ENCODE results near the gene FOXL2.

The FOXL2 gene

DNA sequence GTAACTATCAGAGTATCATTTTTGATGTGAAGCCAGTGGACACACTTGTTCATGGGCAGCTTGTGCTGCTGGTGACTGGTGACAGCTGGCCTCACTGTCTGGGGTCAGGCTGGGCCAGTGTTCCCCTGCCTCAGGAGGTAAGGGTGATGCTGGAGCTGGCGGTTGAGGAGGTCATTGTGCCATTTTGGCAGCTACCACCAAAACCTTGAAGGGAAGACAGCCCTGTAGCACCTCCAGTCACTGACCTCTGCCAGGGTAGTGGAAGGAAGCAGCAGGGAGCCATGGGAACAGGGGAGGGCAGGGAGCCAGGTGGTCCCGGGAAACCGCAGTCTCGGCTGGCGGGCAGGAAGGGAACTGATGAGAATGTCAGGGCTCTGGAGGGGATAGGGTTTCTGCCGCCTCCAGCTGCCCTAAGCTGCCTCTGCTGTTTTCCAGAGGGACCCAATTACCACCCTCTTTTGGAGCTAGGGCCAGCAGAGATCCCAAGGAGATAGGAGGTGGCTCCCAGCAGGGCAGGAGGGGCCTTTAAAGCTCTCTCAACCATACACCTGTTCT lies 24.9 kb upstream of the FOXL2 start:
- Histone ChIP-seq H3K9ac (ENCODE audit: low read length) (no peak overlapping the region), H3K4me3 (ENCODE audit: low read depth, low read length, poor library complexity, severe bottlenecking) (no peak overlapping the region), H2AFZ (ENCODE audit: low read length) (no peak overlapping the region), H3K9me3 (ENCODE audit: low read length) (no peaks in the 10 kb centered on the region), H3K4me2 (ENCODE audit: low read length) (no peak overlapping the region), H3K27me3 (ENCODE audit: insufficient read depth, low read length) (no peaks in the 10 kb centered on the region), H3F3A (ENCODE audit: insufficient read depth, low read length) (no peaks in the 10 kb centered on the region), H3K79me2 (ENCODE audit: insufficient read depth, low read length) (no peaks in the 10 kb centered on the region), H3K9me2 (ENCODE audit: low read depth, low read length) (no peaks in the 10 kb centered on the region), H3K4me1 (ENCODE audit: insufficient read depth, low read length, severe bottlenecking) (no peaks in the 10 kb centered on the region), H4K20me1 (ENCODE audit: insufficient read depth, low read length) (no peaks in the 10 kb centered on the region), H3K27ac (ENCODE audit: low read depth, low read length, poor library complexity, severe bottlenecking) (no peak overlapping the region), H3K36me3 (ENCODE audit: insufficient read depth, low read length) (no peaks in the 10 kb centered on the region)
- TF ChIP-seq CTCF (IDR thresholded peaks at IDR 0.05; ENCODE audit: low read length), result no peak
- no peak for TF ChIP-seq EZH2 (IDR thresholded peaks at IDR 0.05; ENCODE audit: borderline replicate concordance, low read length)

GRCh38 chr3:138964923-138965322 lies 18.0 kb upstream of the FOXL2 start:
- Histone ChIP-seq H3K79me2 (ENCODE audit: insufficient read depth, low read length) (no peaks in the 10 kb centered on the region), H3K9me3 (ENCODE audit: low read length) (peaks cover 12% of the 10 kb centered on the region; the same call in 1 of the 2 replicates), H3K4me3 (ENCODE audit: low read depth, low read length, poor library complexity, severe bottlenecking) (no peak overlapping the region)

DNA sequence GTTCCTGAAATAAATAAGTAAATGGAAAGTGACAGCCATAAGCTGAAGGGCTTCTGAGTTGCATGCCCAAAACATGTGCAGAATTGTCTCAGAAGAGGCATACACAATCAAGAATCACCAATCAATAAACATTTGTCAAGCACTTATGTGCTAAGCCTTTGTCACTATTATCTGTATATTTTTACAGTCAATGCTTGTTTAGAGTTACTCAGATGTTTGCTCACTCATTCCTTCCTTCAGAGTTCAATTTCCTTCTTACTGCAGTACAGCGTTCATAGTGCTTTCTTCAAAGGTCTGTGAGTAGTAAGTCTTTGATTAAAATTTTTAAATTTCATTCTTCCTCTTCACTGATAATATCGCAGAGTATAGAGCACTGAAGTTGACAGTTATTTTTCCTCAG lies 17.3 kb upstream of the FOXL2 start:
- no peak overlapping the region for H3K9ac ChIP-seq (ENCODE audit: low read length)
- no peak overlapping the region for H3K27ac ChIP-seq (ENCODE audit: low read depth, low read length, poor library complexity, severe bottlenecking)
- no peaks in the 10 kb centered on the region for H3K79me2 ChIP-seq (ENCODE audit: insufficient read depth, low read length)
- H4K20me1 ChIP-seq (ENCODE audit: insufficient read depth, low read length), result no peaks in the 10 kb centered on the region
- H3K9me2 ChIP-seq (ENCODE audit: low read depth, low read length), result no peaks in the 10 kb centered on the region
- peaks cover 10% of the 10 kb centered on the region; the same call in 1 of the 2 replicates for H3K27me3 ChIP-seq (ENCODE audit: insufficient read depth, low read length)
- H3K36me3 ChIP-seq (ENCODE audit: insufficient read depth, low read length), result no peaks in the 10 kb centered on the region
- TF ChIP-seq EZH2 (IDR thresholded peaks at IDR 0.05; ENCODE audit: borderline replicate concordance, low read length), result no peak
- no peak for TF ChIP-seq CTCF (IDR thresholded peaks at IDR 0.05; ENCODE audit: low read length)
- H3K9me3 ChIP-seq (ENCODE audit: low read length), result peaks cover 12% of the 10 kb centered on the region; the same call in 1 of the 2 replicates
- H3K4me1 ChIP-seq (ENCODE audit: insufficient read depth, low read length, severe bottlenecking), result peaks cover 3% of the 10 kb centered on the region
- H2AFZ ChIP-seq (ENCODE audit: low read length), result no peak overlapping the region
- H3F3A ChIP-seq (ENCODE audit: insufficient read depth, low read length), result no peaks in the 10 kb centered on the region
- H3K4me3 ChIP-seq (ENCODE audit: low read depth, low read length, poor library complexity, severe bottlenecking), result no peak overlapping the region
- no peak overlapping the region for H3K4me2 ChIP-seq (ENCODE audit: low read length)

More at GRCh38 chr3:138964923-138965322, 18.0 kb upstream of the FOXL2 start:
- H3K4me1 ChIP-seq (ENCODE audit: insufficient read depth, low read length, severe bottlenecking), result peaks cover 3% of the 10 kb centered on the region
- no peak overlapping the region for H3K4me2 ChIP-seq (ENCODE audit: low read length)
- H3F3A ChIP-seq (ENCODE audit: insufficient read depth, low read length), result no peaks in the 10 kb centered on the region
- H3K9ac ChIP-seq (ENCODE audit: low read length), result no peak overlapping the region
- H3K36me3 ChIP-seq (ENCODE audit: insufficient read depth, low read length), result no peaks in the 10 kb centered on the region
- H4K20me1 ChIP-seq (ENCODE audit: insufficient read depth, low read length), result no peaks in the 10 kb centered on the region
- H3K9me2 ChIP-seq (ENCODE audit: low read depth, low read length), result no peaks in the 10 kb centered on the region
- peaks cover 10% of the 10 kb centered on the region; the same call in 1 of the 2 replicates for H3K27me3 ChIP-seq (ENCODE audit: insufficient read depth, low read length)
- no peak overlapping the region for H2AFZ ChIP-seq (ENCODE audit: low read length)
- H3K27ac ChIP-seq (ENCODE audit: low read depth, low read length, poor library complexity, severe bottlenecking), result no peak overlapping the region
- TF ChIP-seq EZH2 (IDR thresholded peaks at IDR 0.05; ENCODE audit: borderline replicate concordance, low read length), result no peak
- TF ChIP-seq CTCF (IDR thresholded peaks at IDR 0.05; ENCODE audit: low read length), result no peak
